ENCODE results near the gene LIN37.

DNA sequence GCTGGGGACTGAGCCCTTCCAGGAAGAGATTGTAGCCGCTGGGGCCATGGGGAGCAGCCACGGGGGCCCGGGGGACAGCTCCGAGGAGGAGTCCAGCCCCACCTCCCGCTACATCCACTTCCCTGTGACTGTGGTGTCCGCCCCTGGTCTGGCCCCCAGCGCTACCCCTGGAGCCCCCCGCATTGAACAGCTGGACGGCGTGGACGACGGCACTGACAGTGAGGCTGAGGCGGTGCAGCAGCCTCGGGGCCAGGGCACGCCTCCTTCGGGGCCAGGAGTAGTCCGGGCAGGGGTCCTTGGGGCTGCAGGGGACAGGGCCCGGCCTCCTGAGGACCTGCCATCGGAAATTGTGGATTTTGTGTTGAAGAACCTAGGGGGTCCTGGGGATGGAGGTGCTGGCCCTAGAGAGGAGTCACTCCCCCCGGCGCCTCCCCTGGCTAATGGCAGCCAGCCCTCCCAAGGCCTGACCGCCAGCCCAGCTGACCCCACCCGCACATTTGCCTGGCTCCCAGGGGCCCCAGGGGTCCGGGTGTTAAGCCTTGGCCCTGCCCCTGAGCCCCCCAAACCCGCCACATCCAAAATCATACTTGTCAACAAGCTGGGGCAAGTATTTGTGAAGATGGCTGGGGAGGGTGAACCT lies 15.7 kb upstream of the LIN37 start:
- no peak for TF ChIP-seq POLR2AphosphoS5 (IDR thresholded peaks at IDR 0.05)
- TF ChIP-seq, protein P1, sequence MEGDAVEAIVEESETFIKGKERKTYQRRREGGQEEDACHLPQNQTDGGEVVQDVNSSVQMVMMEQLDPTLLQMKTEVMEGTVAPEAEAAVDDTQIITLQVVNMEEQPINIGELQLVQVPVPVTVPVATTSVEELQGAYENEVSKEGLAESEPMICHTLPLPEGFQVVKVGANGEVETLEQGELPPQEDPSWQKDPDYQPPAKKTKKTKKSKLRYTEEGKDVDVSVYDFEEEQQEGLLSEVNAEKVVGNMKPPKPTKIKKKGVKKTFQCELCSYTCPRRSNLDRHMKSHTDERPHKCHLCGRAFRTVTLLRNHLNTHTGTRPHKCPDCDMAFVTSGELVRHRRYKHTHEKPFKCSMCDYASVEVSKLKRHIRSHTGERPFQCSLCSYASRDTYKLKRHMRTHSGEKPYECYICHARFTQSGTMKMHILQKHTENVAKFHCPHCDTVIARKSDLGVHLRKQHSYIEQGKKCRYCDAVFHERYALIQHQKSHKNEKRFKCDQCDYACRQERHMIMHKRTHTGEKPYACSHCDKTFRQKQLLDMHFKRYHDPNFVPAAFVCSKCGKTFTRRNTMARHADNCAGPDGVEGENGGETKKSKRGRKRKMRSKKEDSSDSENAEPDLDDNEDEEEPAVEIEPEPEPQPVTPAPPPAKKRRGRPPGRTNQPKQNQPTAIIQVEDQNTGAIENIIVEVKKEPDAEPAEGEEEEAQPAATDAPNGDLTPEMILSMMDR (IDR thresholded peaks at IDR 0.05), result no peak

Measured in esophagus muscularis mucosa (tissue), 3 donors.